ENCODE data around the gene TMEM106A. TPM values are rescaled to one million over a fixed set of nuclear protein-coding genes. Genes with fewer than 3 reads are reported as not detected.

The TMEM106A gene
- total and polyA plus RNA-seq, 2 of the 13 experiments (the other 11 are each of a cell fraction or from before 2014, with no cell fraction given), result 16.9 to 35.9 TPM

DNA sequence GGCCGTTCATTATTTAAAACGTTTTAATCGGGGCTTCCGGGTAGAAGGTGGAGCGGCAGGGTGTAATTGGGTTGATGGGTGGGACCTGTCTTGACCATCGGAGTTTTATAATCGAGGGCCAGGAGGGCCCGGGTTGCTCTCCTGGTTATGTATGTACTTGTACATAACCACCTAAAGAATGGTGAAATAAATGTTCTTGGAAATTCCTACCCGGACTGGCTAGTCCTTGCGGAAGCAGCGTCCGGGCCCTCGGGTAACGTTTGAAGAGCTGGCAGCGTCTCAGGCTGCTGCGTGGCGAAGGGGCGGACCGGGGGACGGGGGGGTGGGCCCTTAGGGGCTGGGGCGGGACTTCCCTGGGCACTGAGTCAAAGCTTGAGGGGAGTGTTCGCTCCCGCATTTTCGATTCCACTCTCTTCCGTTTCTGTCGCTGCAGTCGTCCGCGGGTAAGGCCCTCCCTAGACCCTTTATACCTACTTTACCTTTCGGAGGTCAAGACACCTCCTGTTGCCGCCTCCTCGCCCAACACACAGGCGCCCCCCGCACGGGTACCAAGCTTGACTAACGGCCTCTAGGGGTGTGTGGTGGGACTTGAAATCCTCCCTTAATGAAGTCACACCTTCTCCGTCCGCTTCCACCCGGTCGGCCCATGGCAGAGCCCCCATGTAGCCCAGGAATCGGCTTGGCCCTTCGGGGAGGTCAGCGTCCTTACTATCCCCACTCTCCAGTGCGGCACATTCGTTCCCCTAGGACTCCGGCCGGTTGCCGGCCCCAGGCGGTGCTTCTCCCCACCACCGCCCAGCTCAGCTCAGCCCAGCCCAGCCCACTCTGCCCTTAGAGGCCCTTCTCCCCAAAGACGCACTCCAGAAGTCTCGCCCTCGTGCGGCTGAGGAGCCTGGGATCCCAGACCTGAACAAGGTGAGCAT lies at the start of gene TMEM106A (continued):
- 0 out of 2 replicates have a peak, but pooled peaks have one; percentile 78 for TF ChIP-seq ZNF619 (CRISPR knock-in tag; IDR thresholded peaks at IDR 0.05)
- TF ChIP-seq TBP (CRISPR knock-in tag; IDR thresholded peaks at IDR 0.05), result no peak
- TF ChIP-seq, protein P1, sequence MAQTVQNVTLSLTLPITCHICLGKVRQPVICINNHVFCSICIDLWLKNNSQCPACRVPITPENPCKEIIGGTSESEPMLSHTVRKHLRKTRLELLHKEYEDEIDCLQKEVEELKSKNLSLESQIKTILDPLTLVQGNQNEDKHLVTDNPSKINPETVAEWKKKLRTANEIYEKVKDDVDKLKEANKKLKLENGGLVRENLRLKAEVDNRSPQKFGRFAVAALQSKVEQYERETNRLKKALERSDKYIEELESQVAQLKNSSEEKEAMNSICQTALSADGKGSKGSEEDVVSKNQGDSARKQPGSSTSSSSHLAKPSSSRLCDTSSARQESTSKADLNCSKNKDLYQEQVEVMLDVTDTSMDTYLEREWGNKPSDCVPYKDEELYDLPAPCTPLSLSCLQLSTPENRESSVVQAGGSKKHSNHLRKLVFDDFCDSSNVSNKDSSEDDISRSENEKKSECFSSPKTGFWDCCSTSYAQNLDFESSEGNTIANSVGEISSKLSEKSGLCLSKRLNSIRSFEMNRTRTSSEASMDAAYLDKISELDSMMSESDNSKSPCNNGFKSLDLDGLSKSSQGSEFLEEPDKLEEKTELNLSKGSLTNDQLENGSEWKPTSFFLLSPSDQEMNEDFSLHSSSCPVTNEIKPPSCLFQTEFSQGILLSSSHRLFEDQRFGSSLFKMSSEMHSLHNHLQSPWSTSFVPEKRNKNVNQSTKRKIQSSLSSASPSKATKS (CRISPR knock-in tag; IDR thresholded peaks at IDR 0.05), result no peak
- TF ChIP-seq CHD2 (IDR thresholded peaks at IDR 0.05; ENCODE audit: low read depth, low read length), result no peak
- 0 out of 2 replicates have a peak, but pooled peaks have one; percentile 18 for TF ChIP-seq SIX4 (CRISPR knock-in tag; IDR thresholded peaks at IDR 0.05)
- TF ChIP-seq MLX (CRISPR knock-in tag; IDR thresholded peaks at IDR 0.05), result no peak; the same call in 1 of the 2 replicates
- TF ChIP-seq GRHL1 (CRISPR knock-in tag; conservative IDR thresholded peaks at IDR 0.05), result no peak
- TF ChIP-seq MED1 (CRISPR knock-in tag; IDR thresholded peaks at IDR 0.05), result peak; percentile 62
- TF ChIP-seq KLF15 (CRISPR knock-in tag; IDR thresholded peaks at IDR 0.05; ENCODE audit: borderline replicate concordance), result no peak; the same call in 1 of the 2 replicates
- TF ChIP-seq KLF11 (CRISPR knock-in tag; IDR thresholded peaks at IDR 0.05), result 0 out of 2 replicates have a peak, but pooled peaks have one; percentile 47
- TF ChIP-seq ZNF280B (CRISPR knock-in tag; IDR thresholded peaks at IDR 0.05; ENCODE audit: borderline replicate concordance), result peak; percentile 91; the same call in 1 of the 2 replicates
- TF ChIP-seq ZKSCAN5 (CRISPR knock-in tag; IDR thresholded peaks at IDR 0.05), result no peak
- no peak for TF ChIP-seq BHLHE40 (IDR thresholded peaks at IDR 0.05; ENCODE audit: low read length)
- TF ChIP-seq ZNF792 (CRISPR knock-in tag; IDR thresholded peaks at IDR 0.05), result no peak
- TF ChIP-seq NFATC3 (CRISPR knock-in tag; IDR thresholded peaks at IDR 0.05), result 0 out of 2 replicates have a peak, but pooled peaks have one; percentile 34
- TF ChIP-seq SMYD3 (CRISPR knock-in tag; IDR thresholded peaks at IDR 0.05), result 0 out of 2 replicates have a peak, but pooled peaks have one; percentile 42
- TF ChIP-seq, protein P2, sequence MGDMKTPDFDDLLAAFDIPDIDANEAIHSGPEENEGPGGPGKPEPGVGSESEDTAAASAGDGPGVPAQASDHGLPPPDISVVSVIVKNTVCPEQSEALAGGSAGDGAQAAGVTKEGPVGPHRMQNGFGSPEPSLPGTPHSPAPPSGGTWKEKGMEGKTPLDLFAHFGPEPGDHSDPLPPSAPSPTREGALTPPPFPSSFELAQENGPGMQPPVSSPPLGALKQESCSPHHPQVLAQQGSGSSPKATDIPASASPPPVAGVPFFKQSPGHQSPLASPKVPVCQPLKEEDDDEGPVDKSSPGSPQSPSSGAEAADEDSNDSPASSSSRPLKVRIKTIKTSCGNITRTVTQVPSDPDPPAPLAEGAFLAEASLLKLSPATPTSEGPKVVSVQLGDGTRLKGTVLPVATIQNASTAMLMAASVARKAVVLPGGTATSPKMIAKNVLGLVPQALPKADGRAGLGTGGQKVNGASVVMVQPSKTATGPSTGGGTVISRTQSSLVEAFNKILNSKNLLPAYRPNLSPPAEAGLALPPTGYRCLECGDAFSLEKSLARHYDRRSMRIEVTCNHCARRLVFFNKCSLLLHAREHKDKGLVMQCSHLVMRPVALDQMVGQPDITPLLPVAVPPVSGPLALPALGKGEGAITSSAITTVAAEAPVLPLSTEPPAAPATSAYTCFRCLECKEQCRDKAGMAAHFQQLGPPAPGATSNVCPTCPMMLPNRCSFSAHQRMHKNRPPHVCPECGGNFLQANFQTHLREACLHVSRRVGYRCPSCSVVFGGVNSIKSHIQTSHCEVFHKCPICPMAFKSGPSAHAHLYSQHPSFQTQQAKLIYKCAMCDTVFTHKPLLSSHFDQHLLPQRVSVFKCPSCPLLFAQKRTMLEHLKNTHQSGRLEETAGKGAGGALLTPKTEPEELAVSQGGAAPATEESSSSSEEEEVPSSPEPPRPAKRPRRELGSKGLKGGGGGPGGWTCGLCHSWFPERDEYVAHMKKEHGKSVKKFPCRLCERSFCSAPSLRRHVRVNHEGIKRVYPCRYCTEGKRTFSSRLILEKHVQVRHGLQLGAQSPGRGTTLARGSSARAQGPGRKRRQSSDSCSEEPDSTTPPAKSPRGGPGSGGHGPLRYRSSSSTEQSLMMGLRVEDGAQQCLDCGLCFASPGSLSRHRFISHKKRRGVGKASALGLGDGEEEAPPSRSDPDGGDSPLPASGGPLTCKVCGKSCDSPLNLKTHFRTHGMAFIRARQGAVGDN (CRISPR knock-in tag; IDR thresholded peaks at IDR 0.05), result peak; percentile 96
- TF ChIP-seq NFKB2 (CRISPR knock-in tag; IDR thresholded peaks at IDR 0.05; ENCODE audit: borderline replicate concordance), result peak; percentile 93; the same call in 1 of the 2 replicates

Measured in HepG2 (cell line).